K562 (cell line): ENCODE measurements around the gene RHEBL1.

Experiments
- BHLHE40 ChIP-seq: IDR thresholded peaks from 2 replicates; pipeline ENCODE4 v1.6.1; 2011; ENCODE audit warnings: low read length, improper control_type of control experiment
- BRF1 ChIP-seq: IDR thresholded peaks from 3 replicates; pipeline ENCODE4 v1.6.1; 2011; ENCODE audit warnings: borderline replicate concordance, mild to moderate bottlenecking; ENCODE audit not compliant: insufficient read length; ENCODE audit errors: extremely low read depth
- DPF2 ChIP-seq: fragments of 450-650 bp; IDR thresholded peaks from 2 replicates; pipeline ENCODE4 v1.6.1; 2016
- KAT7 ChIP-seq: sonication (generic); formaldehyde crosslinking; IDR thresholded peaks from 2 replicates; pipeline ENCODE4 v1.8.0; 2022; ENCODE audit warnings: missing genetic modification reagents, mild to moderate bottlenecking, borderline replicate concordance
- MTA2 ChIP-seq: fragments of 450-650 bp; IDR thresholded peaks from 2 replicates; pipeline ENCODE4 v1.6.1; 2016; ENCODE audit warnings: low read depth
- NFYB ChIP-seq: IDR thresholded peaks from 2 replicates; pipeline ENCODE4 v1.6.1; 2011; ENCODE audit warnings: mild to moderate bottlenecking, moderate library complexity; ENCODE audit not compliant: insufficient read length; ENCODE audit errors: extremely low read depth
- POLR2H ChIP-seq: IDR thresholded peaks from 2 replicates; pipeline ENCODE4 v1.6.1; 2016; ENCODE audit warnings: missing genetic modification characterization, low read depth, mild to moderate bottlenecking, control low read depth, missing compliant biosample characterization, moderate library complexity
- ZFP36 ChIP-seq: fragments of 150-350 bp; IDR thresholded peaks from 2 replicates; pipeline ENCODE4 v1.6.1; 2018; ENCODE audit warnings: low read length, low read depth; ENCODE audit not compliant: partially characterized antibody
- ZNF282 ChIP-seq: sonication (generic); formaldehyde crosslinking; IDR thresholded peaks from 2 replicates; pipeline ENCODE4 v1.8.1; 2023; ENCODE audit warnings: missing genetic modification reagents
- TF ChIP-seq, protein P1 (sequence below), 2 experiments: fragments of 450-650 bp in 1 of 2; IDR thresholded peaks; 2 replicates each; pipeline ENCODE4 v1.6.1; 2011 to 2017; ENCODE audit warnings: low read depth in 2 of 2, antibody characterized with exemption in 1 of 2, borderline replicate concordance in 1 of 2, low read length in 1 of 2, mild to moderate bottlenecking in 1 of 2, mixed read lengths in 1 of 2; ENCODE audit not compliant: control insufficient read depth in 1 of 2
- TF ChIP-seq, protein P2 (sequence below): fragments of 250-450 bp; sonication (Bioruptor Pico); IDR thresholded peaks from 2 replicates; pipeline ENCODE4 v1.5.0; 2020; ENCODE audit warnings: mild to moderate bottlenecking, borderline replicate concordance
- TF ChIP-seq, protein P3 (sequence below), 3 experiments: IDR thresholded peaks in 2 of 3; conservative IDR thresholded peaks in 1 of 3; 2 replicates each; pipeline ENCODE4 v1.5.1; 2011 to 2012; ENCODE audit warnings: low read length in 3 of 3, mild to moderate bottlenecking in 3 of 3, control low read depth in 2 of 3, improper control_type of control experiment in 1 of 3, inconsistent platforms in 1 of 3, low read depth in 1 of 3, mixed read lengths in 1 of 3, moderate library complexity in 1 of 3; ENCODE audit not compliant: insufficient read depth in 2 of 3
- TF ChIP-seq, protein P4 (sequence below): fragments of 250-450 bp; sonication (Bioruptor Pico); IDR thresholded peaks from 2 replicates; pipeline ENCODE4 v1.8.0; 2021; ENCODE audit warnings: moderate library complexity, mild to moderate bottlenecking, inconsistent platforms

GRCh38 chr12:49044660-49045059, 25.1 kb downstream of the RHEBL1 start:
- TF ChIP-seq BRF1 (no peak), ZNF282 (CRISPR knock-in tag) (no peak), DPF2 (no peak), NFYB (no peak), MTA2 (no peak), KAT7 (no peak), POLR2H (tag) (no peak), ZFP36 (no peak), BHLHE40 (no peak)
- TF ChIP-seq, protein P1, sequence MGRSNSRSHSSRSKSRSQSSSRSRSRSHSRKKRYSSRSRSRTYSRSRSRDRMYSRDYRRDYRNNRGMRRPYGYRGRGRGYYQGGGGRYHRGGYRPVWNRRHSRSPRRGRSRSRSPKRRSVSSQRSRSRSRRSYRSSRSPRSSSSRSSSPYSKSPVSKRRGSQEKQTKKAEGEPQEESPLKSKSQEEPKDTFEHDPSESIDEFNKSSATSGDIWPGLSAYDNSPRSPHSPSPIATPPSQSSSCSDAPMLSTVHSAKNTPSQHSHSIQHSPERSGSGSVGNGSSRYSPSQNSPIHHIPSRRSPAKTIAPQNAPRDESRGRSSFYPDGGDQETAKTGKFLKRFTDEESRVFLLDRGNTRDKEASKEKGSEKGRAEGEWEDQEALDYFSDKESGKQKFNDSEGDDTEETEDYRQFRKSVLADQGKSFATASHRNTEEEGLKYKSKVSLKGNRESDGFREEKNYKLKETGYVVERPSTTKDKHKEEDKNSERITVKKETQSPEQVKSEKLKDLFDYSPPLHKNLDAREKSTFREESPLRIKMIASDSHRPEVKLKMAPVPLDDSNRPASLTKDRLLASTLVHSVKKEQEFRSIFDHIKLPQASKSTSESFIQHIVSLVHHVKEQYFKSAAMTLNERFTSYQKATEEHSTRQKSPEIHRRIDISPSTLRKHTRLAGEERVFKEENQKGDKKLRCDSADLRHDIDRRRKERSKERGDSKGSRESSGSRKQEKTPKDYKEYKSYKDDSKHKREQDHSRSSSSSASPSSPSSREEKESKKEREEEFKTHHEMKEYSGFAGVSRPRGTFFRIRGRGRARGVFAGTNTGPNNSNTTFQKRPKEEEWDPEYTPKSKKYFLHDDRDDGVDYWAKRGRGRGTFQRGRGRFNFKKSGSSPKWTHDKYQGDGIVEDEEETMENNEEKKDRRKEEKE (IDR thresholded peaks at IDR 0.05; ENCODE audit: borderline replicate concordance in 1 of 2, control insufficient read depth in 1 of 2, low read depth in 2 of 2, low read length in 1 of 2), result no peak
- TF ChIP-seq, protein P2, sequence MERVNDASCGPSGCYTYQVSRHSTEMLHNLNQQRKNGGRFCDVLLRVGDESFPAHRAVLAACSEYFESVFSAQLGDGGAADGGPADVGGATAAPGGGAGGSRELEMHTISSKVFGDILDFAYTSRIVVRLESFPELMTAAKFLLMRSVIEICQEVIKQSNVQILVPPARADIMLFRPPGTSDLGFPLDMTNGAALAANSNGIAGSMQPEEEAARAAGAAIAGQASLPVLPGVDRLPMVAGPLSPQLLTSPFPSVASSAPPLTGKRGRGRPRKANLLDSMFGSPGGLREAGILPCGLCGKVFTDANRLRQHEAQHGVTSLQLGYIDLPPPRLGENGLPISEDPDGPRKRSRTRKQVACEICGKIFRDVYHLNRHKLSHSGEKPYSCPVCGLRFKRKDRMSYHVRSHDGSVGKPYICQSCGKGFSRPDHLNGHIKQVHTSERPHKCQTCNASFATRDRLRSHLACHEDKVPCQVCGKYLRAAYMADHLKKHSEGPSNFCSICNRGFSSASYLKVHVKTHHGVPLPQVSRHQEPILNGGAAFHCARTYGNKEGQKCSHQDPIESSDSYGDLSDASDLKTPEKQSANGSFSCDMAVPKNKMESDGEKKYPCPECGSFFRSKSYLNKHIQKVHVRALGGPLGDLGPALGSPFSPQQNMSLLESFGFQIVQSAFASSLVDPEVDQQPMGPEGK (CRISPR knock-in tag), result no peak
- TF ChIP-seq, protein P3, sequence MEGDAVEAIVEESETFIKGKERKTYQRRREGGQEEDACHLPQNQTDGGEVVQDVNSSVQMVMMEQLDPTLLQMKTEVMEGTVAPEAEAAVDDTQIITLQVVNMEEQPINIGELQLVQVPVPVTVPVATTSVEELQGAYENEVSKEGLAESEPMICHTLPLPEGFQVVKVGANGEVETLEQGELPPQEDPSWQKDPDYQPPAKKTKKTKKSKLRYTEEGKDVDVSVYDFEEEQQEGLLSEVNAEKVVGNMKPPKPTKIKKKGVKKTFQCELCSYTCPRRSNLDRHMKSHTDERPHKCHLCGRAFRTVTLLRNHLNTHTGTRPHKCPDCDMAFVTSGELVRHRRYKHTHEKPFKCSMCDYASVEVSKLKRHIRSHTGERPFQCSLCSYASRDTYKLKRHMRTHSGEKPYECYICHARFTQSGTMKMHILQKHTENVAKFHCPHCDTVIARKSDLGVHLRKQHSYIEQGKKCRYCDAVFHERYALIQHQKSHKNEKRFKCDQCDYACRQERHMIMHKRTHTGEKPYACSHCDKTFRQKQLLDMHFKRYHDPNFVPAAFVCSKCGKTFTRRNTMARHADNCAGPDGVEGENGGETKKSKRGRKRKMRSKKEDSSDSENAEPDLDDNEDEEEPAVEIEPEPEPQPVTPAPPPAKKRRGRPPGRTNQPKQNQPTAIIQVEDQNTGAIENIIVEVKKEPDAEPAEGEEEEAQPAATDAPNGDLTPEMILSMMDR (IDR thresholded peaks at IDR 0.05 in 2 of 3, conservative IDR thresholded peaks at IDR 0.05 in 1 of 3; ENCODE audit: insufficient read depth in 2 of 3, low read depth in 1 of 3, low read length in 3 of 3), result no peak
- TF ChIP-seq, protein P4, sequence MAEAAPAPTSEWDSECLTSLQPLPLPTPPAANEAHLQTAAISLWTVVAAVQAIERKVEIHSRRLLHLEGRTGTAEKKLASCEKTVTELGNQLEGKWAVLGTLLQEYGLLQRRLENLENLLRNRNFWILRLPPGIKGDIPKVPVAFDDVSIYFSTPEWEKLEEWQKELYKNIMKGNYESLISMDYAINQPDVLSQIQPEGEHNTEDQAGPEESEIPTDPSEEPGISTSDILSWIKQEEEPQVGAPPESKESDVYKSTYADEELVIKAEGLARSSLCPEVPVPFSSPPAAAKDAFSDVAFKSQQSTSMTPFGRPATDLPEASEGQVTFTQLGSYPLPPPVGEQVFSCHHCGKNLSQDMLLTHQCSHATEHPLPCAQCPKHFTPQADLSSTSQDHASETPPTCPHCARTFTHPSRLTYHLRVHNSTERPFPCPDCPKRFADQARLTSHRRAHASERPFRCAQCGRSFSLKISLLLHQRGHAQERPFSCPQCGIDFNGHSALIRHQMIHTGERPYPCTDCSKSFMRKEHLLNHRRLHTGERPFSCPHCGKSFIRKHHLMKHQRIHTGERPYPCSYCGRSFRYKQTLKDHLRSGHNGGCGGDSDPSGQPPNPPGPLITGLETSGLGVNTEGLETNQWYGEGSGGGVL (CRISPR knock-in tag), result no peak
